SK-N-MC (cell line): ENCODE results near the gene MAN2B1.

Experiments used
- EZH2 ChIP-seq: fragments of 200-600 bp; sonication (generic); IDR thresholded peaks from one replicate; pipeline ENCODE4 v1.6.1; 2017; ENCODE audit warnings: antibody characterized with exemption
- POLR2AphosphoS5 ChIP-seq: IDR thresholded peaks from 2 replicates; pipeline ENCODE4 v1.6.1; 2012; ENCODE audit warnings: mild to moderate bottlenecking, low read depth, low read length, borderline replicate concordance

DNA sequence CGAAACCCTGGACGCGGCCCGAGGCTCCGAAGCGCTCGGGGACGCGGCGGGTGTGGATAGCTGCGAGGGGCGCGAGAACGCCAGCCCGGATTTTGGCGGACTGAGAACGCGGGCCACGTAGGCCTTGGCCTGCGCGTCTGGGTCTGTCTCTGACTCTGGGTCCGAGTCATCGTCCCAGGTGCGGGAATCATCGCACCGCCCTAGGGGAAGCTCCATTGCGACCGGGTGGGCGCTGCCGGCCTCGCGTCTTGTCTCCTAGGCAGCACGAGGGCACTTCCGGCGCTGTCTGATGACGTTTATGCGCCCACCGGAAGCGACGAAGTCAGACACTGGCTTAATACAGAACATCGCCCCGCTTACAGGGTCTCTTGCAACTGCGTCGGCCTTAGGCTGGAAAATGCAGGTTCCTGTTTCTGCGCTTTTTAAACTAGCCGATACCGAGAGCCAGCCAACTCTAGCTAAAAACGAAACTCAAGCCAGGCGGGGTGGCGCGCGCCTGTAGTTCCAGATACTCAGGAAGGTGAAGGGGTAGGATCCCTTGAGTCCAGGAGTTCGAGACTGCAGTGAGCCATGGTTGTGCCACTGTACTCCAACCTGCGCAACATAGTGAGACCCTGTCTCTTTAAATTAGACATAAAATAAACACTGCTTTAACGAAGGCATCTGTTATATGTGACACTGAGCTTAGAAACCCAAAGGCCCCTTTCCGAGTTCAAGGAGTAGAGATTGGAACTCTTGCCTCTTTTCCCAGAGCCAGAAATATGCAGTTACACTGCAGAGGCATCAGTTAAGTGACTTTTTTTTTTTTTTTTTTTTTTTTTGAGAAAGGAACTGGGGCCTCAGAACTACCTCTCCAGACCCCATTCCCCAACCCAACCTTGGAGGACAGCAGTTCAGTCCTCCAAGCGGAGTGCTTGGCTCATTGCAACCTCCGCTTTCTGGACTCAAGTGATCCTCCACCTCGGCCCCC lies 30.1 kb upstream of the MAN2B1 start, which contains the start of gene FBXW9:
- TF ChIP-seq POLR2AphosphoS5 = peak; percentile 92
- TF ChIP-seq EZH2 = no peak
